Measurements from ENCODE around the gene CSTF2. TPM values are rescaled to one million over a fixed set of nuclear protein-coding genes. Genes with fewer than 3 reads are reported as not detected.

The CSTF2 gene
- total and polyA plus RNA-seq, 12 donors = 3.3 to 17.0 (median 13.8) TPM

- no peak overlapping the region for H3K4me3 ChIP-seq
- H3K9me3 ChIP-seq (replicated peaks in 1 of 3) = no peaks in the 10 kb centered on the region
- H3K4me1 ChIP-seq (replicated peaks in 1 of 2) = no peaks in the 10 kb centered on the region
- TF ChIP-seq POLR2A (IDR thresholded peaks at IDR 0.05) = no peak
- TF ChIP-seq, protein P1, sequence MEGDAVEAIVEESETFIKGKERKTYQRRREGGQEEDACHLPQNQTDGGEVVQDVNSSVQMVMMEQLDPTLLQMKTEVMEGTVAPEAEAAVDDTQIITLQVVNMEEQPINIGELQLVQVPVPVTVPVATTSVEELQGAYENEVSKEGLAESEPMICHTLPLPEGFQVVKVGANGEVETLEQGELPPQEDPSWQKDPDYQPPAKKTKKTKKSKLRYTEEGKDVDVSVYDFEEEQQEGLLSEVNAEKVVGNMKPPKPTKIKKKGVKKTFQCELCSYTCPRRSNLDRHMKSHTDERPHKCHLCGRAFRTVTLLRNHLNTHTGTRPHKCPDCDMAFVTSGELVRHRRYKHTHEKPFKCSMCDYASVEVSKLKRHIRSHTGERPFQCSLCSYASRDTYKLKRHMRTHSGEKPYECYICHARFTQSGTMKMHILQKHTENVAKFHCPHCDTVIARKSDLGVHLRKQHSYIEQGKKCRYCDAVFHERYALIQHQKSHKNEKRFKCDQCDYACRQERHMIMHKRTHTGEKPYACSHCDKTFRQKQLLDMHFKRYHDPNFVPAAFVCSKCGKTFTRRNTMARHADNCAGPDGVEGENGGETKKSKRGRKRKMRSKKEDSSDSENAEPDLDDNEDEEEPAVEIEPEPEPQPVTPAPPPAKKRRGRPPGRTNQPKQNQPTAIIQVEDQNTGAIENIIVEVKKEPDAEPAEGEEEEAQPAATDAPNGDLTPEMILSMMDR (IDR thresholded peaks at IDR 0.05) = no peak
- no peak for DNase-seq
- H3K27me3 ChIP-seq = no peaks in the 10 kb centered on the region
- H3K36me3 ChIP-seq (replicated peaks in 1 of 2) = peaks cover 0 to 19% of the 10 kb centered on the region in 2 donors
- H3K27ac ChIP-seq = no peak overlapping the region
- intact Hi-C loops (cut with DNase I) = no loop called here
- 84 to 90% (median 87%) methylated on average over 5 of the region's 5 CpGs for WGBS, 4 donors
These were observed 10.0 kb downstream of the CSTF2 start for GRCh38 chrX:100830143-100830542.

DNA sequence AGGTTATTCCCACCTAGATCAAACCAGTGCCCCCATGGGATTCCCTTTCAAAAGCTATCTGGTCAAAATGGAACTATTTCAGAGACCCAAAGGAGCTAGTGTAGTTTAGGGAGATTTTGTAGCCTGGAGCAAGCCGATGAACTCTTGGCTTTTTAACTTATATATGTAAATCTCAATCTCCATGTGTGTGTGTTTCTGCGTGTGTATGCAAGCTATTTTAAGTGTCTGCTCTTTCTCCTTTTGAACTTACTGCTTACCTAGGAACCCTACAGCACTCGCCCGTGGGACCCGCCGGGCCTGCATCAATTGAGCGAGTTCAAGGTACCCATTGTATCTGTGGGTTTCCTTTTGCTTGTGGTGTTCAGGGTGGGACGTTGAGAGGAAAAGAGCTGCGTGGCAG is 10.4 kb downstream of the CSTF2 start:
- H3K27me3 ChIP-seq = no peaks in the 10 kb centered on the region
- peaks cover 0 to 19% of the 10 kb centered on the region in 2 donors for H3K36me3 ChIP-seq (replicated peaks in 1 of 2)
- no peak overlapping the region for H3K27ac ChIP-seq
- H3K9me3 ChIP-seq (replicated peaks in 1 of 3) = no peaks in the 10 kb centered on the region
- H3K4me1 ChIP-seq (replicated peaks in 1 of 2) = no peaks in the 10 kb centered on the region
- 91 to 98% (median 95%) methylated on average over 8 to 9 of the region's 9 CpGs for WGBS, 4 donors
- H3K4me3 ChIP-seq = no peak overlapping the region
- intact Hi-C loops (cut with DNase I) = no loop called here
- no peak for DNase-seq
- TF ChIP-seq, protein P1 (IDR thresholded peaks at IDR 0.05) = no peak
- TF ChIP-seq POLR2A (IDR thresholded peaks at IDR 0.05) = no peak

- Histone ChIP-seq H3K27me3 (no peaks in the 10 kb centered on the region), H3K27ac (no peak overlapping the region), H3K36me3 (replicated peaks in 1 of 2) (peaks cover 0 to 19% of the 10 kb centered on the region in 2 donors), H3K4me3 (no peak overlapping the region), H3K4me1 (replicated peaks in 1 of 2) (no peaks in the 10 kb centered on the region), H3K9me3 (replicated peaks in 1 of 3) (no peaks in the 10 kb centered on the region)
- intact Hi-C loops (cut with DNase I) = no loop called here
- no peak for TF ChIP-seq POLR2A (IDR thresholded peaks at IDR 0.05)
- TF ChIP-seq, protein P1 (IDR thresholded peaks at IDR 0.05) = no peak
- WGBS, 4 donors = 82 to 97% (median 91%) methylated on average over 9 of the region's 9 CpGs
- no peak for DNase-seq
These were observed 11.2 kb downstream of the CSTF2 start for GRCh38 chrX:100831219-100831946.

DNA sequence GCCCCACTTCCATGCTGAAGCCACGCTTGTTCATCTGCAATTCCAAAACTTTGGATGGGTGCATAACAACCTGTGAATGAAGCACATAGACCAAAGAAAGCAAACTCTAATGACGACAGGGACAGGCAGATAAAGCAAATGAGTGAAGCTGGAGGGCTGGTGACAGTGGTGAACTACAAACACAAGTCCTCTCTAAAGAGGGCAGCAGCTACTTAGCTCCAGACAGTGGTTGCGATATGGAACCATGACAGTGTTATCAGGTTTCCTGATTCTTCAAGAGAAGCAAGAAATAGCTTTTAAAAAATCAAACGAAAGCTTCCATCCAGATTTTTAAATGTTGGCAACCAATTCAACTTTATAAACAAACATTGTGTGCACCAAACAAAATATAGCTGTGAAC is 30.1 kb downstream of the CSTF2 start:
- no peaks in the 10 kb centered on the region for H3K4me1 ChIP-seq (replicated peaks in 1 of 2)
- H3K4me3 ChIP-seq = no peak overlapping the region
- intact Hi-C loops (cut with DNase I) = no loop called here
- WGBS, 4 donors = 44 to 70% (median 61%) methylated on average over 3 to 4 of the region's 4 CpGs
- no peak for TF ChIP-seq POLR2A (IDR thresholded peaks at IDR 0.05)
- TF ChIP-seq, protein P1 (IDR thresholded peaks at IDR 0.05) = no peak
- no peak overlapping the region for H3K27ac ChIP-seq
- no peaks in the 10 kb centered on the region for H3K36me3 ChIP-seq (replicated peaks in 1 of 2)
- DNase-seq = no peak
- no peaks in the 10 kb centered on the region for H3K27me3 ChIP-seq
- no peaks in the 10 kb centered on the region for H3K9me3 ChIP-seq (replicated peaks in 1 of 3)

All from adrenal gland (tissue), 12 donors.